PFSK-1 (cell line): Measurements from ENCODE around the gene PEX12.

Source experiments
- FOXP2 ChIP-seq: optimal IDR thresholded peaks from 2 replicates; pipeline ENCODE3; 2011; ENCODE audit warnings: borderline replicate concordance, control low read depth, inconsistent platforms; ENCODE audit not compliant: insufficient read depth; ENCODE audit errors: extremely low read length, extremely low read depth
- POLR2AphosphoS5 ChIP-seq: IDR thresholded peaks from 2 replicates; pipeline ENCODE4 v1.6.1; 2012; ENCODE audit warnings: low read depth, mild to moderate bottlenecking, control low read depth, low read length, moderate library complexity
- REST ChIP-seq, 2 experiments: IDR thresholded peaks; 2 replicates each; pipeline versions ENCODE4 v1.6.1 to v1.8.0; 2011 to 2012; ENCODE audit warnings: low read depth in 2 of 2, low read length in 2 of 2, control low read depth in 1 of 2, inconsistent platforms in 1 of 2, mild to moderate bottlenecking in 1 of 2, moderate library complexity in 1 of 2; ENCODE audit not compliant: insufficient read depth in 1 of 2
- SIN3A ChIP-seq: IDR thresholded peaks from 2 replicates; pipeline ENCODE4 v1.6.1; 2012; ENCODE audit warnings: mild to moderate bottlenecking, low read length, moderate library complexity, borderline replicate concordance; ENCODE audit not compliant: insufficient read depth
- TAF1 ChIP-seq: IDR thresholded peaks from 2 replicates; pipeline ENCODE4 v1.6.1; 2012; ENCODE audit warnings: low read length, control low read depth, borderline replicate concordance; ENCODE audit not compliant: insufficient read depth

Gene PEX12

GRCh38 chr17:35546487-35546886 is 31.9 kb downstream of the PEX12 start:
- TF ChIP-seq REST (IDR thresholded peaks at IDR 0.05; ENCODE audit: insufficient read depth in 1 of 2, low read depth in 2 of 2, low read length in 2 of 2), result no peak
- no peak for TF ChIP-seq SIN3A
- no peak for TF ChIP-seq POLR2AphosphoS5
- no peak for TF ChIP-seq FOXP2
- no peak for TF ChIP-seq TAF1

- TF ChIP-seq SIN3A (no peak), POLR2AphosphoS5 (no peak), FOXP2 (no peak), TAF1 (no peak), REST (IDR thresholded peaks at IDR 0.05; ENCODE audit: insufficient read depth in 1 of 2, low read depth in 2 of 2, low read length in 2 of 2) (no peak)
Measured at GRCh38 chr17:35545150-35545549, 33.2 kb downstream of the PEX12 start.

GRCh38 chr17:35543856-35544255 is 34.5 kb downstream of the PEX12 start:
- TF ChIP-seq SIN3A, result no peak

GRCh38 chr17:35542990-35543389 is 35.4 kb downstream of the PEX12 start:
- TF ChIP-seq TAF1 (no peak), POLR2AphosphoS5 (no peak), SIN3A (no peak), REST (IDR thresholded peaks at IDR 0.05; ENCODE audit: insufficient read depth in 1 of 2, low read depth in 2 of 2, low read length in 2 of 2) (no peak), FOXP2 (no peak)

- no peak for TF ChIP-seq POLR2AphosphoS5
- TF ChIP-seq SIN3A, result no peak
- no peak for TF ChIP-seq TAF1
Measured at GRCh38 chr17:35541434-35541833, 36.9 kb downstream of the PEX12 start.

- no peak for TF ChIP-seq POLR2AphosphoS5
Measured at GRCh38 chr17:35540589-35541404, 37.6 kb downstream of the PEX12 start.

GRCh38 chr17:35539659-35540026 is 38.7 kb downstream of the PEX12 start:
- no peak for TF ChIP-seq REST (IDR thresholded peaks at IDR 0.05; ENCODE audit: insufficient read depth in 1 of 2, low read depth in 2 of 2, low read length in 2 of 2)
